IgD-negative memory B cell (primary cell): ENCODE data around the gene MPST. TPM values are rescaled to one million over a fixed set of nuclear protein-coding genes. Genes with fewer than 3 reads are reported as not detected.

Experiments used
- H3K27ac Mint-ChIP-seq, 3 donors: one replicate each; pipeline ENCODE4 v1.8.0; 2020 to 2022; ENCODE audit warnings: mild to moderate bottlenecking in 3 of 3, mixed read lengths in 3 of 3, moderate library complexity in 1 of 3
- H3K27me3 Mint-ChIP-seq: one replicate; pipeline ENCODE4 v1.8.0; 2021; ENCODE audit warnings: mixed read lengths
- H3K36me3 Mint-ChIP-seq: one replicate; pipeline ENCODE4 v1.8.0; 2020; ENCODE audit warnings: mild to moderate bottlenecking, mixed read lengths
- H3K4me1 Mint-ChIP-seq, 3 donors: one replicate each; pipeline ENCODE4 v1.8.0; 2020 to 2022; ENCODE audit warnings: mixed read lengths in 3 of 3, mild to moderate bottlenecking in 1 of 3
- H3K4me3 Mint-ChIP-seq, 4 donors: one replicate each; pipeline ENCODE4 v1.8.0; 2020 to 2022; ENCODE audit warnings: mild to moderate bottlenecking in 4 of 4, mixed read lengths in 4 of 4, moderate library complexity in 3 of 4
- H3K9me3 Mint-ChIP-seq, 3 donors: one replicate each; pipeline ENCODE4 v1.8.0; 2020 to 2021; ENCODE audit warnings: mixed read lengths in 3 of 3, mild to moderate bottlenecking in 1 of 3
- polyA plus RNA-seq: library from polyadenylated mRNA; unstranded; fragments of 300-500 nt; fragmentation: Illumina TruSeq; gene quantifications from one replicate; pipeline ENCODE4 v1.2.3, GENCODE V29; 2021

The MPST gene
- polyA plus RNA-seq, 1 donor from 2014 or later: 16.2 TPM

DNA sequence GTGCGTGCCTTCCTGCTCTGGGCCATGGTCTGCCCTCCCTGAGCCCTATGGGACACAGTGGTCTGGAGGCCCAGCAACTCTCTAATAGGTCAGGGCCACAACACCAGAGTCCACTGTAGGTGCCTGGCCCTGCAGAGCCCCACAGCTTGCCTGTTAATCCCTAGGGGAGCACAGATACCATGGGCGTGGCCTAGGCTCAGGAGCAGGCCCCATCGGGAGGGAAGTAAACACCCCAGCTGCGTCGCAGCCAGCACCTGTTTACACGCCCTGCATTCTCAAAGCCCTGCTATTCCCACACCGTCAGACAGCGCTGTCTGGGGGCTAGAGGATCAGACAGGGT lies 34.5 kb downstream of the MPST start:
- H3K27me3 Mint-ChIP-seq: peaks cover 3% of the 10 kb centered on the region
- H3K4me1 Mint-ChIP-seq: peaks cover 0 to 10% (median 3%) of the 10 kb centered on the region in 3 donors
- H3K4me3 Mint-ChIP-seq: peak overlapping the region in 3 of 4 donors; percentile 20 to 88 (median 66)
- peaks cover 0 to 2% (median 0%) of the 10 kb centered on the region in 3 donors for H3K9me3 Mint-ChIP-seq
- H3K36me3 Mint-ChIP-seq: peaks cover 6% of the 10 kb centered on the region
- no peak overlapping the region for H3K27ac Mint-ChIP-seq

- Mint-ChIP-seq H3K4me3 (no peak overlapping the region), H3K27me3 (peaks cover 3% of the 10 kb centered on the region), H3K9me3 (peaks cover 0 to 2% (median 0%) of the 10 kb centered on the region in 3 donors), H3K36me3 (peaks cover 6% of the 10 kb centered on the region), H3K27ac (no peak overlapping the region), H3K4me1 (peaks cover 0 to 10% (median 3%) of the 10 kb centered on the region in 3 donors)
These were observed 35.2 kb downstream of the MPST start for GRCh38 chr22:37054600-37055365.

DNA sequence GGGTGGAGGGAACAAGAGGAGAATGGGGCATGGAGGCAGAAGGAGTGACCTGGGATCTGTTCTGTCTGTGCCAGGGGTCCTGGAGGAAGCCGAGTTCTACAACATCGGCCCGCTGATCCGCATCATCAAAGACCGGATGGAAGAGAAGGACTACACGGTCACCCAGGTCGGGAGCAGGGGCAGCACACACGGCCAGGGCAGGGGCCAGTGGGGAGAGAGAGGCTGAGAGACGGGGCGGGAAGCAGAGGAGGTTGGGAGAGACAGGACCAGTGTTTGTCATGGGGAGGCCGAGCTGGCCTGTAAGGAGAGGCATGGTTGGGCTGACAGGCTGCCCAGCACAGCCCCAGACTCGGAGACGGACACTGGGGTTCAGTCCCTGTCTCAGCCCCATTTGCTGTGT lies 36.7 kb downstream of the MPST start:
- Mint-ChIP-seq H3K27ac (no peak overlapping the region), H3K27me3 (peaks cover 3% of the 10 kb centered on the region), H3K36me3 (peaks cover 6% of the 10 kb centered on the region), H3K4me1 (peaks cover 0 to 10% (median 3%) of the 10 kb centered on the region in 3 donors), H3K9me3 (peaks cover 0 to 2% (median 0%) of the 10 kb centered on the region in 3 donors), H3K4me3 (no peak overlapping the region)

- Mint-ChIP-seq H3K4me3 (no peak overlapping the region), H3K36me3 (peaks cover 6% of the 10 kb centered on the region), H3K27ac (peak overlapping the region in 1 of 3 donors; percentile 62), H3K9me3 (peaks cover 0 to 2% (median 0%) of the 10 kb centered on the region in 3 donors), H3K4me1 (peaks cover 0 to 9% (median 3%) of the 10 kb centered on the region in 3 donors), H3K27me3 (peaks cover 3% of the 10 kb centered on the region)
These were observed 37.7 kb downstream of the MPST start for GRCh38 chr22:37057226-37057625.

GRCh38 chr22:37057796-37058510 lies 38.4 kb downstream of the MPST start:
- H3K36me3 Mint-ChIP-seq: peaks cover 6% of the 10 kb centered on the region
- H3K27ac Mint-ChIP-seq: no peak overlapping the region
- H3K9me3 Mint-ChIP-seq: peaks cover 0 to 2% (median 0%) of the 10 kb centered on the region in 3 donors

GRCh38 chr22:37058917-37059701 lies 39.6 kb downstream of the MPST start:
- Mint-ChIP-seq H3K4me1 (no peaks in the 10 kb centered on the region), H3K36me3 (peaks cover 9% of the 10 kb centered on the region), H3K27me3 (no peaks in the 10 kb centered on the region), H3K9me3 (no peaks in the 10 kb centered on the region), H3K4me3 (no peak overlapping the region), H3K27ac (no peak overlapping the region)

More at GRCh38 chr22:37057796-37058510, 38.4 kb downstream of the MPST start:
- peaks cover 0 to 5% (median 3%) of the 10 kb centered on the region in 3 donors for H3K4me1 Mint-ChIP-seq
- H3K27me3 Mint-ChIP-seq: no peaks in the 10 kb centered on the region
- no peak overlapping the region for H3K4me3 Mint-ChIP-seq

DNA sequence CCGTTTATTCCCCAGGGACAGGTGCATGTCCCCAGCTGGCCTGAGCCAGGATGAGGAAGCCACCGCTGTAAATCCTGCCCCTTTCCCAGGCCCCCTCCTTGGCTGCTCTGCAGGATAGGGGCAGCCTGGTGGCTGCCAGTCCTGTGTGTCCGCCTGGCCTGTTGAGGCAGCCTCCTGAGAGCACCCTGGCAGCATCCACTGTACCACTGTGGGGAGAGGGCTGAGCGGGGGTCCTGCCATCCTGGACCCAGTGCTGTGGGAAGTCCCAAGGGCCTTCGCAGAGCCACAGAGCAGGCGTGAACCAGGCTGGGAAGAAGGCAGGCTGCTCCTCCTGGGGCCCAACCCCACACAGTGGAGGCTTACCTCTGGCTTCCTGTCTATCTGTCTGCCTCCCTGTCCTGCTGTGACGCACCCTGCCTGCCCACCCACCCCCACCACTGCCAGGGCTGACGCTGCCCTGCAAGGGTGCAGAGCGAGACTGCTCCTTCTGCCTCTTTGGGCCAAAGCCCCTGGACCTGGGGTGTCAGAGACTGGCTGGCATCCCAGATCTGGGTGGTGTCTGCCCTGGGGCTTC lies 40.4 kb downstream of the MPST start:
- H3K4me3 Mint-ChIP-seq: no peak overlapping the region
- H3K36me3 Mint-ChIP-seq: peaks cover 9% of the 10 kb centered on the region
- H3K27ac Mint-ChIP-seq: no peak overlapping the region
- H3K27me3 Mint-ChIP-seq: no peaks in the 10 kb centered on the region
- H3K4me1 Mint-ChIP-seq: no peaks in the 10 kb centered on the region
- no peaks in the 10 kb centered on the region for H3K9me3 Mint-ChIP-seq

- H3K27ac Mint-ChIP-seq: no peak overlapping the region
- H3K36me3 Mint-ChIP-seq: peaks cover 9% of the 10 kb centered on the region
These were observed 41.5 kb downstream of the MPST start for GRCh38 chr22:37060801-37061610.

DNA sequence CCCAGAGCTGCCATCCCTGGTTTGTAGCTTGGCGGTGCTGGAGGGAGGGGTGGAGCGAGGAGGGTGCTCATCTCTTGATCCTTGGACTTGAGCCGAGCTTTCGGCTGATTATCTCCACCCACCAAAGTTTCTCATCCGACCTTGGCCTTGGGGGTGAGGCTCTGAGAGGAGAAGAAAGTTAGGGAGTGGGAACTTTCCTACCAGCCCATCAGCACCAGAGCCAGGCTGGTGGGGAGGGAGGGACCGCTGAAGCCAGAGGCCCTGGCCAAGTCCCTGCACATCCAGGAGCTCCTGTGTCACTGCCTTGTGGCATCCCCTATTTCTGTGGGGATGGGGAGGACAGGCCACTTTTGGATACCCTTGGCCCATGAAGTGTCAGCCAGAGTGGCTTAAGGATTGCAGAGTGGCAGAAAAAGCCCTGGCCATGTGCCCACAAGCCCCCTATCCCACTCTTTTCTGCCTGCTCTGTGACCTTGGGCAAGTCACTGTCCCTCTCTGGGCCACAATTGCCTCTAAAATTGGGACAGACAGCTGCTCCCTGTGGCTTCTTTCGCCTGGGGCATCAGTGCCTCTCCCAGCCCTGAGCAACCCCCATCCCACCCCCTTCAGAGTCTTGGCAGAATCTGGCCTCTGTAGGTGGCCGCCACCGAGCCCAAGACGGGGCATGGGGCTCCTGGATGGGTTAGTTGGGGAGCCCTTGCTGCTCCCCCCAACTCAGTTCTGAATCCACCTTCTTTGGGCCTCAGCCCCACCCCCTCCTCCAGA lies 42.3 kb downstream of the MPST start:
- Mint-ChIP-seq H3K4me1 (peaks cover 0 to 1% (median 0%) of the 10 kb centered on the region in 3 donors), H3K9me3 (no peaks in the 10 kb centered on the region), H3K27me3 (no peaks in the 10 kb centered on the region), H3K27ac (no peak overlapping the region), H3K36me3 (peaks cover 7% of the 10 kb centered on the region), H3K4me3 (no peak overlapping the region)

More at GRCh38 chr22:37060801-37061610, 41.5 kb downstream of the MPST start:
- Mint-ChIP-seq H3K4me3 (no peak overlapping the region), H3K4me1 (no peaks in the 10 kb centered on the region), H3K27me3 (no peaks in the 10 kb centered on the region), H3K9me3 (no peaks in the 10 kb centered on the region)

DNA sequence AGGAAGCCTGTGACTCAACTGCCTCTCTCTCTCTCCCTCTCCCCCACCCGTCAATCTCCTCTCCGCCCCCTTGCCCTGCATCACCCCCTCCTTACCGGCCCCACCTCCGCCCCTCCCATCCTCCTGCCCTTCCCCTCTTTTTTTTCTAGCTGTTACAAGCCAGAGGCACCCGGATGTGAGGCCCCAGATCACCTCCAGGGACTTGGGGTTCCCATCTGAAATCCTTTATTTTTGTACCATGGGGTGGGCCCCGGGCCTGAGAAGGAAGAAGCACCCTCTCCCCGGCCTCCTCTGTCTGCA lies 42.8 kb downstream of the MPST start:
- peaks cover 0 to 1% (median 0%) of the 10 kb centered on the region in 3 donors for H3K4me1 Mint-ChIP-seq
- H3K4me3 Mint-ChIP-seq: no peak overlapping the region
- no peaks in the 10 kb centered on the region for H3K9me3 Mint-ChIP-seq
- H3K27ac Mint-ChIP-seq: no peak overlapping the region
- H3K36me3 Mint-ChIP-seq: peaks cover 7% of the 10 kb centered on the region
- peaks cover 3% of the 10 kb centered on the region for H3K27me3 Mint-ChIP-seq

DNA sequence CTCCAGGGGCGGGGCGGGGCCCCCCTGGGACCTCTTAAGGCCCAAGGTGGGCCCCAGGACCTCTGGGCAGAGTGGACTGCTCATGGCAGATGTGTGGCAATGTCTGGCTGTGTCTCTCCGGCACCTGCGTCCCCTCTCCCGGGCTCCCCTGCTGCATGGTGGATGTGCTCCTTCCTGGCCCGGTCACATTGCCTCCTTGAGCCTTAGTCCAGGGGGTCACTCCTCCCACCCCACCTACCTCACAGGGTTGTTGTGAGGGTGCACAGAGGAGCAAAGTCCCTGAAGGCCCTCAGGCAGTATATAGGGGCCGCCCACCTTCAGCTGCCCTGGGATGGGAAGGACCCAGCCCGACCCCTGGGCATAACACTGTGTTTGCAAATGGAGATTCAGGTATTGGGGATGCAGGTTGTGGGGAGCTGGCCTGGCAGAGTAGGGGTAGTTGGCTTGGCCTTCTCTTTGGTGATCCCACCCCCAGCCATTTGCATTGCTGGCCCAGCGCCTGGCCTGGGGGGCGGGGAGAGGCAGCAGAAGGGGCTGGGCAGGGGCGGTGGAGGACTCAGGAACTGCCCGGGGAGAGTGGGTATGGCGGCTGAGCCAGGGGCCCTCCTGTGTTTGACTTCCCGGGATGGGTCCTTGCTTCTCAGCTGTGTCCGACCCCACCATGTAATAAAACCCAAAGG lies 43.3 kb downstream of the MPST start:
- H3K27ac Mint-ChIP-seq: no peak overlapping the region
- H3K27me3 Mint-ChIP-seq: peaks cover 5% of the 10 kb centered on the region
- peaks cover 0 to 1% (median 0%) of the 10 kb centered on the region in 3 donors for H3K4me1 Mint-ChIP-seq
- H3K36me3 Mint-ChIP-seq: peaks cover 4% of the 10 kb centered on the region
- no peaks in the 10 kb centered on the region for H3K9me3 Mint-ChIP-seq
- H3K4me3 Mint-ChIP-seq: no peak overlapping the region

GRCh38 chr22:37063431-37064420 lies 44.2 kb downstream of the MPST start:
- H3K4me3 Mint-ChIP-seq: no peak overlapping the region
- peaks cover 8% of the 10 kb centered on the region for H3K27me3 Mint-ChIP-seq

More at GRCh38 chr22:37063431-37064420, 44.2 kb downstream of the MPST start:
- peaks cover 0 to 1% (median 0%) of the 10 kb centered on the region in 3 donors for H3K4me1 Mint-ChIP-seq
- peaks cover 3% of the 10 kb centered on the region for H3K36me3 Mint-ChIP-seq
- H3K27ac Mint-ChIP-seq: no peak overlapping the region
- H3K9me3 Mint-ChIP-seq: no peaks in the 10 kb centered on the region
